ENCODE results near the gene UHRF2.
"Not testable (repeated sequence)": the region's sequence is repeated elsewhere in the genome, so short reads cannot be mapped to it uniquely, and the experiment has no call there.

The UHRF2 gene

DNA sequence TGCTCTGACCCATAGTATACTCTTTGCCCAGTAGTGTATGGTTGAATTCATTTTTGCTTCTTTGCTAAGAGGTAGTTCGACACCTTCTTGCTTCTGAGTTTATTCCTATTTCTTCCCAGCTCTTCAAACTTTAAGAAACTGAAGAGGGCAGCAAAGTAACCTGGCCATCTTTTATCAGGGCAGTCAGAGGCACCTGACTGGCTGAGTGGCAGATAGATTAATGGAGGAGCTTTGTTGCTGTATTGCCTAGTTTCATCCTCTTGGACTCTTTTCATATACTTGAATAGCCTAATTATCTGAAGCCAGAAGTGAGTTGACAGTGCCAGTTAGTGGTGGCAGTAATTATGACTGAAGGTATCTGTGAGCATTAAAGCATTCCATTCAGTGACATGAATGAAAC lies 82.5 kb downstream of the UHRF2 start:
- Mint-ChIP-seq H3K4me3 (no peak overlapping the region), H3K9me3 (no peaks in the 10 kb centered on the region), H3K27ac (no peak overlapping the region), H3K4me1 (no peaks in the 10 kb centered on the region), H3K27me3 (no peaks in the 10 kb centered on the region), H3K36me3 (peaks cover 35% of the 10 kb centered on the region)
- ATAC-seq, result no peak

DNA sequence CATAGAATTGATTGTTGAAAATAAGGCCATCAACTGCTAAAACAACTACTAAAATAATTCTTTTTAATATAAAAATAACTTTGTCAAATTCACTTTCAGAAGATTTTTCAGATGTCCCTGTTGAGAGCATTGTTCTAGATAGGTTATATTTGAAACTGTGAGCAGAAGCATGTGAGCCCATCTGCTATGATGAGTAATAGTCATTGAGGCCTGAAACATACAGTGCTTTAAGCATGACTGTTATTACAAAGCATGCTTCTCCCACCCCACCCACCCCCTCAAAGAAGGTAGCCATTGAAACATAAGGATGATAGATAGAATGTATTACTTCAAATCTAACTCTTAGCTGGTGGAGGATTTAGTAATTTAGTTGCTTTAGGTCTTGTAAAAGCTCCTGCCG lies 86.0 kb downstream of the UHRF2 start:
- no peaks in the 10 kb centered on the region for H3K4me1 Mint-ChIP-seq
- H3K36me3 Mint-ChIP-seq, result peaks cover 38% of the 10 kb centered on the region
- ATAC-seq, result no peak
- no peak overlapping the region for H3K27ac Mint-ChIP-seq
- H3K9me3 Mint-ChIP-seq, result no peaks in the 10 kb centered on the region
- H3K27me3 Mint-ChIP-seq, result no peaks in the 10 kb centered on the region
- no peak overlapping the region for H3K4me3 Mint-ChIP-seq

DNA sequence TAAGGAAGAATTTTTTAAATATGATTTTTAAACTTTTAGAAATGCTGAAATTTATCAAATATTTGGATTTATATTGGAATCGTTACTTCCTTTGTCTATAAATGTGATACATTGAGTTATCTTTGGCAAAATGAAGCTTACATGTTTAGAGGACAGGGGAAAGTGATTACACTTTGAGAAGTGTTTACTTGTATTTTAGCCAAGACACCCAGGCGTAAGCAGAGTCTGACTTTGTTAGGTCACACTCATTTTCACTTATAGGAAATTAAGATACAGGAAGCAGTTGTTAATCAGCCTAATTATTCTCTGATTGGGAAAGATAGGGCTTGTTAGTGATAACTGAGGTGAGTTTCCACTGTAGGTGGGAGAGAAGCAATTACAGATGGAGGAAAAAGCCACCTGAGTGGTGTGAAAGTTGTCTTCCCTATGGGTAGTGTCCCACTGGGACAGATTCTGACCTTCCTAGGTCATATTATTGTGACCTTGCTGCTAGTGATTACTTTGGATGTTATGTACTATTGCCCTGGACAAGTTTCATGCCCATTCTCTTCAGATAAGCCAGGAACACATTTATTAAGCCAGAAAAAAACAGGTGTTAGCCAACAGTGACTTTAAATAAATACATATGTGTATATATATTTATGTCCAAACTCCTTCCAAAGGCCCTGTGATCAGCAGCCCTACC lies 88.7 kb downstream of the UHRF2 start:
- Mint-ChIP-seq H3K27me3 (no peaks in the 10 kb centered on the region), H3K27ac (no peak overlapping the region), H3K4me3 (no peak overlapping the region), H3K36me3 (peaks cover 47% of the 10 kb centered on the region), H3K4me1 (no peaks in the 10 kb centered on the region), H3K9me3 (no peaks in the 10 kb centered on the region)
- ATAC-seq, result no peak

DNA sequence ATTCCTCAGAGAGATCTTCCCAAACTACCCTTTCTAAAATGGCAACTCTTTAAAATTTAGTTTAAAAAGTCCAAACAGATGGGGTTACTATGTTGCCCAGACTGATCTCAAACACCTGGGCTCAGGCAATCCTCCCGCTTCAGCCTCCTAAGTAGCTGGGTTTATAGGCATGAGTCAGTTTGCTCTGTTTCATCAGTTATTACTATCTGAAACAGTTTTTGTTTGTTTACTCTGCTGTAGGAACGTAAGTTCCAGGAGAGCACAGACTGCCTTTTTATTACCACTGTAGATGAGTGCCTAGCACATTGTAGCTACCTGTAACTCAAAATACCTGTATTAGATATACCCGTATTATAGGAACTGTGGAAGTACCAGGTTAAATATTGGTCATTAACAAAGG lies 89.4 kb downstream of the UHRF2 start:
- Mint-ChIP-seq H3K36me3 (peaks cover 43% of the 10 kb centered on the region), H3K4me1 (no peaks in the 10 kb centered on the region), H3K27ac (no peak overlapping the region)

DNA sequence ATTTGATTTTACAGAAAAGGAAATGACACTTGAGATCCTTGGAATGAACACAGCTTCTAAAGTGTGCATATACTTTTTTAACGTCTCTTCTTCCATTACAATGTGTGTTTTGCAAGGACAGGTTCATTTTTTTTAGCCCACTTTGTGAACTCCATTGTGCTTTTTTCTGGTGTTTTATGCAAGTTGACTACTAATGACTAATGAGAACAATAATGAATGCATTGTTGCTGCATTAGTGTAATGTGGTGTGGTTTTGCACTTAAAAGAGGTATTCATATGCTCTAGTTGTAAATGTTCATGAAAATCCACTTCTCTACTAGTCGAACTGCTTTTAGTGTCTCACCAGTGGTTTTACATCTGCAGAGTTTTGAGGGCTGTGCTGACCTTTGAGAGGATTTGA lies 93.6 kb downstream of the UHRF2 start:
- Mint-ChIP-seq H3K4me3 (no peak overlapping the region), H3K27ac (no peak overlapping the region)

More for the DNA sequence above, 89.4 kb downstream of the UHRF2 start:
- Mint-ChIP-seq H3K9me3 (no peaks in the 10 kb centered on the region), H3K4me3 (no peak overlapping the region), H3K27me3 (no peaks in the 10 kb centered on the region)
- ATAC-seq, result no peak

DNA sequence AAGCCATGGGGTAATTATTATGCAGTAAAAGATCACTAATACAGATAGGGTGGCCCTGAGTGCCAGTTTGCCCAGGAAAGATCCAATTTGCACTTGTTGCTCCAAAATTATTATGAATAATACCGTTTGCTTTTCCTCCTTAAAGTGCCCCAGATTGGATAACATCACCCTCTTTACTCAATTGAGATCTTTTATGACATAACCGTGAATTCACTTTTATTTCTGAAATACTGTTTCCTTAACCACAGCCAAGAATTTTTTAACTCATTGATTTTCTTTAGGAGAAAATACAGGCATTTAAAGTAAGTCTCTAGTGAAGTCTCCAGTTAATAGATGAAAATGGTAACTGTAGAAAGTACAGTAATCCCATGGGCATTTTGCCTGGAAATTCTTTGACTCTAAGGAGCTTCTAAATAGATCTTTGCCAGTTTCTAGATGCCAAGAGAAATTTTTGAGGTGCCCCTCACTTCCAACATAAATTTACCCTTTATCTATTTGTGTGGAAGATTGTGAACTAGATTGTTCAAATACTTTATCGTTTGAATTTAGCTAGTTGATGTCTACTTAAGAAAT lies 99.2 kb downstream of the UHRF2 start:
- no peak overlapping the region for H3K27ac Mint-ChIP-seq
- H3K9me3 Mint-ChIP-seq, result no peaks in the 10 kb centered on the region

More for the DNA sequence above, 93.6 kb downstream of the UHRF2 start:
- no peaks in the 10 kb centered on the region for H3K9me3 Mint-ChIP-seq
- H3K36me3 Mint-ChIP-seq, result peaks cover 52% of the 10 kb centered on the region
- H3K27me3 Mint-ChIP-seq, result no peaks in the 10 kb centered on the region
- no peaks in the 10 kb centered on the region for H3K4me1 Mint-ChIP-seq
- no peak for ATAC-seq

DNA sequence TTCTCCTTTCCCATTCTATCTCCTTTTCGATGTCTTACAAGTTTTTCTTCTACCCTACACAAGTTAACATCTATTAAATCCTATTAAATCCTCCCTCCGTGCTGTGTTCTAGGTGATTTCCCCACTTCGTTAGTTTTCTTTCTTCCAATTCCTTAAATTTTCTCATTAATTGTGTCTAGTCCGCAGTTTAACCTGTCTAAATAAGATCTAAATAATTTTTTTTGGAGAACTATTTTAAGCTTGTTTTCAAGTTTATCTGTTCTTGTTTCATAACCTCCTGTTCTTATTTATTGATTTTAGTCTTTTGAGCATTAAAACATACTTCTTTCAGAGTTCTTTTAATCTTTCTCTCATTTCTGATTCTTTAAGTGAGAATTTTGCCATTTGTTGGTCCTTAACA lies 109.3 kb downstream of the UHRF2 start:
- Mint-ChIP-seq H3K4me3 (no peak overlapping the region), H3K27ac (no peak overlapping the region), H3K27me3 (no peaks in the 10 kb centered on the region), H3K9me3 (peaks cover 6% of the 10 kb centered on the region), H3K36me3 (peaks cover 58% of the 10 kb centered on the region), H3K4me1 (no peaks in the 10 kb centered on the region)
- ATAC-seq, result no peak

More for the DNA sequence above, 99.2 kb downstream of the UHRF2 start:
- peaks cover 34% of the 10 kb centered on the region for H3K36me3 Mint-ChIP-seq
- peaks cover 6% of the 10 kb centered on the region for H3K4me1 Mint-ChIP-seq
- no peaks in the 10 kb centered on the region for H3K27me3 Mint-ChIP-seq
- no peak overlapping the region for H3K4me3 Mint-ChIP-seq
- no peak for ATAC-seq

DNA sequence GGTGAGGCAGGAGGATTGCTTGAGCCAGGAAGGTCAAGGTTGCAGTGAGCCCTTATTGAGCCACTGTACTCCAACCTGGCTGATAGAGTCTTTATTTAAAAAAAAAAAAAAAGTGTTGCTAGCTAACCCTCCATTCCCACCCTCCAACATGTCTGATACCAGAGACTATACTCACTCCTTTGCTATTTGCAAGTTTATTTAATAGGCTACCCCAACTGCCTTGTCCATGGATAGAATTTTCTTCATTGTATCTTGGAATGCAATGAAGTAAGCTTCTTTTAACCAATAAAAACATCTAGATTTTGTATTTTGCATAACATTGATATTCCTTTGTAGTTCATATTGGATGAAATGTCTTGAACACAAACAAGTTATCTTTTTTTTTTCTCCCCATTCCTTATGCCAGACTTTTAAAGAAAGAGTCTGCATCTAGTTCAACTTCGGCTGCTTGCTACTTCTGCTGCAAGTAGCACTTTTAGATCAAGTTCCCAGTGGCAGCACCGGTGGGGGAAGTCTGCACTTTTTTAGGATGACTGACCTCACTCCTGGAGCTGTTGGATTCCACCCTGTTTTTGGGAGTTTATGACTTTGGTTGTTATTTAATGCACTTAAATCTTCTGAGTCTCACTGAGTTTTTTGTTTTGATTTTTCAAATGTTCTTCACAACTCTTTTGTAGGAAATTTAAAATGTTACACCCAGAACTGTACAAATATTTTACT lies 112.5 kb downstream of the UHRF2 start:
- Mint-ChIP-seq H3K27ac (no peak overlapping the region), H3K4me1 (no peaks in the 10 kb centered on the region), H3K9me3 (peaks cover 3% of the 10 kb centered on the region), H3K4me3 (no peak overlapping the region), H3K36me3 (peaks cover 35% of the 10 kb centered on the region), H3K27me3 (no peaks in the 10 kb centered on the region)
- ATAC-seq, result no peak

DNA sequence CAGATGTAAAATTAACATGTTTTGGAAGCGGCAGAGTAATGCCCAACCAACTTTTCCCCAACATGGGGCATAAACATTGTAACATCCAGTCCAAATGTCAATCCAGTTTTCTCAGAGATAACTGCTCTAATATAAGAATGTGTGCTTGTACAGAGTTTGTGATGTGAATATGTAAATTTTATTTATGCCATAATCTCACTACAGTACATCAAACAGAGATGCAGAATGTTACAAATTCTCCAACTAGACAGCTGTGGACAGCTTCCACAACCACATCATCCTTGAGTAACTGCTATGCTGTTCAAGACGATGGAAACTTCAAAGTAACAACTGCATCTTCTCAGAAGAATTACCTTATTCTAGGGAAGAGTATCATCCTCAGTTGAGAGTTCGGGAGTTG lies 122.6 kb downstream of the UHRF2 start:
- Mint-ChIP-seq H3K36me3 (no peaks in the 10 kb centered on the region), H3K27me3 (no peaks in the 10 kb centered on the region), H3K4me1 (no peaks in the 10 kb centered on the region), H3K27ac (no peak overlapping the region), H3K4me3 (no peak overlapping the region), H3K9me3 (no peaks in the 10 kb centered on the region)
- no peak for ATAC-seq

DNA sequence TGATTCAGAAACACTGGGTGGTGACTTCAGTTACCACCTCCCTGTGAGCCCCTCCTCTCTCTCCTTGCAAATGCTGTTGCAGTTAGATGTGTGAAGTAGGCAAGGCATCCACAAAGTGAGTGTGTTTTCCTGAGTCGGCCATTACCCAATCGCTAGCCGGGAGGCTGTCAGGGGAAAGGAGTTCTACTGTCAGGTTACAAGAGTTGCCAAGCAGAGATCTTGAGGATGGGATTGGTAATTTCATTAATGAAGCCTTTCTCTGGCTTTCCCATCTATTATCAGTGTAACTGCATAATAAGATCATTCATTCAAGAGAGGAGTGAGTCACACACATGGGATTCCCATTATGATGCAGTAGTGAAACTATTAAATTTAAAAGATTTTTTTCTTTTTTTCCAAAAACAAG lies 125.7 kb downstream of the UHRF2 start:
- Mint-ChIP-seq H3K9me3 (no peaks in the 10 kb centered on the region), H3K4me3 (no peak overlapping the region), H3K4me1 (no peaks in the 10 kb centered on the region), H3K27me3 (no peaks in the 10 kb centered on the region), H3K27ac (no peak overlapping the region), H3K36me3 (no peaks in the 10 kb centered on the region)
- ATAC-seq, result no peak

DNA sequence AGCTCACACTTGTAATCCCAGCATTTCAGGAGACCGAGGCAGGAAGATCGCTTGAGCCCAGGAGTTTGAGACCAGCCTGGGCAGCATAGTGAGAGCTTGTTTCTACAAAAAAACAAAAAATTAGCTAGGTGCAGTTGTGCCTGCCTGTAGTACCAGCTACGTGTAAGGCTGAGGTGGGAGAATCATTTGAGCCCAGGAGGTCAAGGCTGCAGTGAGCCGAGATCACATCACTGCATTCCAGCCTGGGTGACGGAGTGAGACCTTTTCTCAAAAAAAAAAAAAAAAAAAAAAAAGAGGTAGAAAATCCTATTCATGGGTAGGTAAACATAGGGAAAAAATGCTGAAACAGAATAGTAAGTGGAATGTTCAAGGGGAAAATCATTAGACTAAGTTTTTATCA lies 129.6 kb downstream of the UHRF2 start:
- not testable (repeated sequence) for H3K9me3 Mint-ChIP-seq, H3K36me3 Mint-ChIP-seq, H3K27ac Mint-ChIP-seq, H3K27me3 Mint-ChIP-seq, H3K4me3 Mint-ChIP-seq, H3K4me1 Mint-ChIP-seq, ATAC-seq

DNA sequence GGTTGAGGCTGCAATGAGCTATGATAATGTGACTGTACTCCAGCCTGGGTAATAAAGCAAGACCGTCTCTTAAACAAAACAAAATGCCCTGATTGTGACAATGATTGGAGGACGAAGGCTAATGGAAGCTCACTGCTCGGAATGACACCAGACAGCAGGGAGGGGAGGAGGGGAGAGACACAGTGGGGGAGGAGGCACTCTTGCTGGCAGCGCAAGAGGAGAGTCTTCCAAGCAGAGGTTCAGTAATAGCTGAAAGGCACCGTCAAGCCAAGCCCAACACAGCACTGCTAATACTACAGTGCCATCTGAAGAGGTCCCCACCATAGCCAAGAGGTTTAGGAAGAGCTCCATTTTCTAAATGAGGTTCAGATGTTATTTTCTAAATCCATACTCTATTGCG lies 130.2 kb downstream of the UHRF2 start:
- Mint-ChIP-seq H3K27me3 (no peaks in the 10 kb centered on the region), H3K27ac (no peak overlapping the region), H3K36me3 (no peaks in the 10 kb centered on the region), H3K4me1 (no peaks in the 10 kb centered on the region), H3K9me3 (no peaks in the 10 kb centered on the region), H3K4me3 (no peak overlapping the region)
- ATAC-seq, result no peak

DNA sequence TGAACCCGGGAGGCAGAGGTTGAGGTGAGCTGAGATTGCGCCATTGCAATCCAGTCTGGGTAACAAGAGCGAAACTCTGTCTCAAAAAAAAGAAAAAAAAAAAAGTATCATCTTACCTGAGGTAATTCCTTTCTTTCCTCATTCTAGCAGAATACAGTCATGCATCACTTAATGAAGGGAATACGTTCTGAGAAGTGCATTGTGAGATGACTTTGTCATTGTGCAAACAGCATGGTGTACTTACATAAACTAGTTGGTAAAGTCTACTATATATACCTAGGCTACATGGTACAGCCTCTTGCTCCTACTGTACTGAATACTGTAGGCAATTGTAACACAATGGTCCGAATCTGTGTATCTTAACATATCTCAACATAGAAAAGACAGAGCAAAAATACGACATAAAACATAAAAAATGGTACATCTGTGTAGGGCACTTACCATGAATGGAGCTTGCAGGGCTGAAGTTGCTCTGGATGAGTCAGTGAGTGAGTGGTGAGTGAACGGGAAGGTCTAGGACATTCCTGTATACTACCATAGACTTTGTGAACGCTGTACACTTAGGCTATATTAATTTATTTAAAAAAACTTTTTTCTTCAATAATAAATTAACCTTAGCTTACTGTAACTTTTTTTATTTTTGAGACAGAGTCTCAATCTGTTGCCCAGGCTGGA lies 132.2 kb downstream of the UHRF2 start:
- no peak for ATAC-seq
- Mint-ChIP-seq H3K4me1 (no peaks in the 10 kb centered on the region), H3K4me3 (no peak overlapping the region), H3K36me3 (no peaks in the 10 kb centered on the region), H3K27me3 (no peaks in the 10 kb centered on the region), H3K9me3 (no peaks in the 10 kb centered on the region), H3K27ac (no peak overlapping the region)

DNA sequence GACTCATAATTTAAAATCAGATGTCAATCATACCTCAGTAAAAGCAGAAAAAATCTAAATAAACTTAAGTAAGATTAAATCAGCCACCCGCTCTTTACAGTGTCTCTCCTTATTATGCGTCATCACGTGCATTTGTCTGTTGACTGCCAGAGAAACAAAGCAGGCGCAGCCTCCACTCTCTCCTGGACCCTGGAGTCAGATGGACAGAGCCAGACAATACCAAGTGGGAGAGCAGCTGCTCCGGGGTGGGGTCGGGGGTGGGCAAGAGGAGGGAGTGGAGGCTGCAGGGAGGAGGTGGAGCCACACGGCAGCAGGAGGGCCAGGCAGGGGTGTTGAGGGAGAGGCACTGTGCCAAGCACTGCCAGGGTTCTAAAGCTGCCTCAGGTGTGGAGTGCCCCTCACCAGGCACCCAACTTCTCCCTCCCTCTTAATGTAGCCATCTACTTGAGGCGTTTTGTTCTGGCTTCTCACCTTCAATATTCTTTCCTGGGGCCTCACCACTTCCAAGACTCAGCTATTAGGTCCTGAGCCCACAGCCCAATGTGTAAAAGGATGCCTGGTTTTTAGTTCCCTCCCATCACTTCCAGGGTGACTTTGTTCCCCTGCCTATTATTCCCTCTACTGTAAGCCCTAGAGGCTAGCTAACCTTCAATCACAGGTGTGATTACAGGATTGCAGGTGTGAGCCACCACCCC lies 136.3 kb downstream of the UHRF2 start:
- no peaks in the 10 kb centered on the region for H3K27me3 Mint-ChIP-seq
- H3K27ac Mint-ChIP-seq, result no peak overlapping the region
- no peak overlapping the region for H3K4me3 Mint-ChIP-seq
- no peaks in the 10 kb centered on the region for H3K9me3 Mint-ChIP-seq
- no peak for ATAC-seq
- no peaks in the 10 kb centered on the region for H3K4me1 Mint-ChIP-seq
- H3K36me3 Mint-ChIP-seq, result no peaks in the 10 kb centered on the region

DNA sequence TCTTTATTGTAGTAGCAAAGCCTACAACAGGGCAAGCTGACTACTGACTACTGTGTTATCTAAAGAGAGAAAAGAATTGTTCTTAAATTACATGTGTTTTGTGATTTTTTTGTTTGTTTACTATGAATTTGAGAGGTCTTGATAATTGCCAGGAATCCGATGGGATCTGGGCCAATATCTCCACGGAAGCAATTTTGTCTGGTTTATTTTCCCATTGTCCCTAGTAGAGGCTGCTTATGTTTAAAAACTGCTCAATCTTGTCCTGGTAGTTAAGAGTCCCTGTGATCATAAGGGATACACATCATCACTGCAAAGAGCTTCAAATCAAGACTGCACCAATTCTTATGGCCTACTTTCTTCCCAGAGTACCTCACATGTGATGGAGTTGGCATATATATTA lies 138.1 kb downstream of the UHRF2 start:
- ATAC-seq, result no peak
- no peaks in the 10 kb centered on the region for H3K36me3 Mint-ChIP-seq
- no peak overlapping the region for H3K27ac Mint-ChIP-seq

More for the DNA sequence above, 138.1 kb downstream of the UHRF2 start:
- Mint-ChIP-seq H3K4me3 (no peak overlapping the region), H3K4me1 (no peaks in the 10 kb centered on the region), H3K9me3 (no peaks in the 10 kb centered on the region), H3K27me3 (no peaks in the 10 kb centered on the region)
